Fibroblast of mammary gland (primary cell): ENCODE measurements around the gene RPTOR.
"Not testable (repeated sequence)": the region's sequence is repeated elsewhere in the genome, so short reads cannot be mapped to it uniquely, and the experiment has no call there.

ENCODE experiments used
- DNase-seq: peaks from one replicate; pipeline ENCODE4 v3.0.0-alpha.2; 2010; ENCODE audit warnings: low read depth
- H3K4me3 ChIP-seq: 2 replicates; pipeline ENCODE4 v1.5.1; 2011; ENCODE audit warnings: low read depth, mild to moderate bottlenecking, low read length, moderate library complexity; ENCODE audit not compliant: control insufficient read depth
- CTCF ChIP-seq: conservative IDR thresholded peaks from 2 replicates; pipeline ENCODE4 v1.5.1; 2011; ENCODE audit warnings: low read depth, low read length, inconsistent platforms; ENCODE audit not compliant: control insufficient read depth, insufficient read depth

RPTOR gene

GRCh38 chr17:80621335-80621996 is 76.8 kb downstream of the RPTOR start:
- no peak for DNase-seq
- TF ChIP-seq CTCF: no peak
- no peak overlapping the region for H3K4me3 ChIP-seq

- no peak for TF ChIP-seq CTCF
- H3K4me3 ChIP-seq: no peak overlapping the region
- no peak for DNase-seq
Measured at GRCh38 chr17:80621997-80622357, 77.3 kb downstream of the RPTOR start.

GRCh38 chr17:80624864-80625263 is 80.2 kb downstream of the RPTOR start:
- no peak for DNase-seq
- TF ChIP-seq CTCF: no peak
- no peak overlapping the region for H3K4me3 ChIP-seq

GRCh38 chr17:80625627-80626026 is 81.0 kb downstream of the RPTOR start:
- no peak for DNase-seq
- TF ChIP-seq CTCF: no peak
- no peak overlapping the region for H3K4me3 ChIP-seq

GRCh38 chr17:80628881-80629280 is 84.2 kb downstream of the RPTOR start:
- not testable (repeated sequence) for DNase-seq, H3K4me3 ChIP-seq

- no peak for TF ChIP-seq CTCF
- no peak for DNase-seq
- H3K4me3 ChIP-seq: no peak overlapping the region
Measured at GRCh38 chr17:80629298-80630028, 84.8 kb downstream of the RPTOR start.

GRCh38 chr17:80630560-80631120 is 86.0 kb downstream of the RPTOR start:
- DNase-seq: no peak
- TF ChIP-seq CTCF: no peak

More at GRCh38 chr17:80630560-80631120, 86.0 kb downstream of the RPTOR start:
- no peak overlapping the region for H3K4me3 ChIP-seq
